ENCODE data around the gene PTMA. TPM values are rescaled to one million over a fixed set of nuclear protein-coding genes. Genes with fewer than 3 reads are reported as not detected.

PTMA gene
- total and polyA plus RNA-seq, 8 donors = 677 to 2,328 (median 1,958) TPM

DNA sequence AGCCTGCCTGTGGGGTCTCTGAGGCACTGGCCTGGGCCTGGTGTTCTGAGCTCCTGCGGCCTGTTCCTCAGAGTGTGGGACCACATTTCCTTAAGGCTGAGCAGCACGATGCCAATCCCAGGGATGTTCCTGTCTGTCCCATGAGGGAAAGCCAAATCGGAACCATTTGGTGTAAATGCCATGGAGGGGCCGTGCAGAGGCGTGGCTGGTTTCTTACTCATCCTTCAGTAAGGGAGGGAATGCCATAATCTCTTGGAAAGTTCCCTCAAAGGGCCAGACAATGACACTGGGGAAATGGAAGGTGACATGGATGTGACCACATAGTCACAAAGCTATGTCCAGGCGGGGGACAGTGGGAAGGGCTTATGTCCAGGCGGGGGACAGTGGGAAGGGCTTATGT lies 14.4 kb upstream of the PTMA start:
- H3K4me1 ChIP-seq = peaks cover 0 to 5% of the 10 kb centered on the region in 2 donors
- intact Hi-C loops (cut with DNase I) = no loop called here
- no peak for TF ChIP-seq CTCF (IDR thresholded peaks at IDR 0.05)
- H3K27me3 ChIP-seq = no peaks in the 10 kb centered on the region
- ATAC-seq (no peak), DNase-seq (no peak)
- H3K36me3 ChIP-seq = no peaks in the 10 kb centered on the region
- no peaks in the 10 kb centered on the region for H3K9me3 ChIP-seq
- no peak overlapping the region for H3K4me3 ChIP-seq
- H3K27ac ChIP-seq = no peak overlapping the region

GRCh38 chr2:231696004-231696367 lies 12.3 kb upstream of the PTMA start:
- H3K9me3 ChIP-seq = no peaks in the 10 kb centered on the region
- H3K4me3 ChIP-seq = no peak overlapping the region
- ATAC-seq = no peak
- DNase-seq = no peak
- no peaks in the 10 kb centered on the region for H3K27me3 ChIP-seq
- peaks cover 0 to 5% of the 10 kb centered on the region in 2 donors for H3K4me1 ChIP-seq
- no peak overlapping the region for H3K27ac ChIP-seq
- intact Hi-C loops (cut with DNase I) = no loop called here
- no peaks in the 10 kb centered on the region for H3K36me3 ChIP-seq
- no peak for TF ChIP-seq CTCF (IDR thresholded peaks at IDR 0.05)

DNA sequence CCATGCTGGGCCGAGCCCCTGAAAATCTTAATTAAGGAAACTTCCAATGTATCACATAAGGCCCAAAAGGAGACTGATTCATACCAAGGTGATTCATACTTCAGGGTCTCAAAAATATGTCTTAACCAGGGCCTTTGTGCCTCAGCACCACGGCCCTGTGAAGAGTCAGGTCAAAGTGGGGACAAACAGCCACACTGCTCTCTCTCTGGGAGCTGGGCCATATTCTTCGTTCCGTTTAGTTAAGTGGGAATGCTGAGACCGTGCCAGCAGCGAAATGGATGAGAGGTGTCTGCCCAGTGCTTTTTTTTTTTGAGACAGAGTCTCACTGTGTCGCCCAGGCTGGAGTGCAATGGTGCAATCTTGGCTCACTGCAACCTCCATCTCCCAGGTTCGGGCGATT lies 9.3 kb upstream of the PTMA start:
- peak in 1 of 4 donors; percentile 51 for DNase-seq
- H3K9me3 ChIP-seq = no peaks in the 10 kb centered on the region
- H3K27me3 ChIP-seq = no peaks in the 10 kb centered on the region
- intact Hi-C loops (cut with DNase I) = no loop called here
- peaks cover 0 to 15% of the 10 kb centered on the region in 2 donors for H3K4me1 ChIP-seq
- peak; percentile 8 for ATAC-seq
- H3K4me3 ChIP-seq = no peak overlapping the region
- no peak overlapping the region for H3K27ac ChIP-seq
- TF ChIP-seq CTCF (IDR thresholded peaks at IDR 0.05) = no peak
- no peaks in the 10 kb centered on the region for H3K36me3 ChIP-seq

GRCh38 chr2:231701456-231702373 lies 6.6 kb upstream of the PTMA start:
- peak overlapping the region; percentile 40 to 60 for H3K27ac ChIP-seq
- intact Hi-C loops (cut with DNase I) = no loop called here

More at GRCh38 chr2:231701456-231702373, 6.6 kb upstream of the PTMA start:
- Histone ChIP-seq H3K36me3 (no peaks in the 10 kb centered on the region), H3K4me3 (no peak overlapping the region), H3K27me3 (no peaks in the 10 kb centered on the region), H3K9me3 (no peaks in the 10 kb centered on the region), H3K4me1 (peaks cover 7 to 32% of the 10 kb centered on the region in 2 donors)
- ATAC-seq (peak; percentile 65), DNase-seq (peak; percentile 53 to 93 (median 88))
- TF ChIP-seq CTCF (IDR thresholded peaks at IDR 0.05) = no peak
